Caco-2 (cell line): ENCODE measurements around the gene SPG21. TPM values are rescaled to one million over a fixed set of nuclear protein-coding genes. Genes with fewer than 3 reads are reported as not detected.

ENCODE experiments used
- BruUV-seq: library from RNA; stranded (reverse); fragments of 400-500 nt; replicated peaks from 2 replicates; lab custom pipeline; 2021; lab: Mats Ljungman, UMichigan
- CTCF ChIA-PET: fragments of 300-600 bp; sonication (Branson Sonifier 250); formaldehyde crosslinking; loops from one replicate; lab custom pipeline; 2022; ENCODE audit warnings: antibody characterized with exemption; lab: Charles Lee
- POLR2A ChIA-PET: fragments of 300-600 bp; sonication (Branson Sonifier 250); formaldehyde crosslinking; loops from one replicate; lab custom pipeline; 2022; ENCODE audit warnings: antibody characterized with exemption; lab: Charles Lee
- DNase-seq, 2 experiments: peaks; one replicate each; pipeline versions ENCODE4 v3.0.0 to v3.0.0-alpha.2; 2020 to 2022
- H3K27me3 ChIP-seq: replicated peaks from 2 replicates; pipeline ENCODE4 v1.6.0; 2011; ENCODE audit warnings: low read length; ENCODE audit not compliant: control insufficient read depth, insufficient read depth
- H3K36me3 ChIP-seq: 2 replicates; pipeline ENCODE4 v1.5.1; 2011; ENCODE audit warnings: low read length; ENCODE audit not compliant: control insufficient read depth, insufficient read depth
- H3K4me1 ChIP-seq: fragments of 250-450 bp; sonication (Bioruptor Pico); 2 replicates; pipeline ENCODE4 v1.5.1; 2020; ENCODE audit warnings: mild to moderate bottlenecking
- H3K4me3 ChIP-seq: 2 replicates; pipeline ENCODE4 v1.5.1; 2011; ENCODE audit warnings: low read depth, mild to moderate bottlenecking, control low read depth, low read length
- H3K9me3 ChIP-seq: fragments of 250-450 bp; sonication (Bioruptor Pico); 2 replicates; pipeline ENCODE4 v1.5.1; 2020; ENCODE audit warnings: mild to moderate bottlenecking, moderate library complexity
- H3K27ac Mint-ChIP-seq: one replicate; pipeline ENCODE4 v1.8.0; 2022; ENCODE audit warnings: mixed read lengths; ENCODE audit not compliant: unreplicated experiment
- H3K27me3 Mint-ChIP-seq: one replicate; pipeline ENCODE4 v1.8.0; 2022; ENCODE audit warnings: mixed read lengths; ENCODE audit not compliant: insufficient read depth, unreplicated experiment
- H3K36me3 Mint-ChIP-seq: one replicate; pipeline ENCODE4 v1.8.0; 2022; ENCODE audit warnings: mild to moderate bottlenecking, mixed read lengths; ENCODE audit not compliant: insufficient read depth, unreplicated experiment
- H3K4me1 Mint-ChIP-seq: one replicate; pipeline ENCODE4 v1.8.0; 2022; ENCODE audit warnings: low read depth, mixed read lengths; ENCODE audit not compliant: unreplicated experiment
- H3K4me3 Mint-ChIP-seq: one replicate; pipeline ENCODE4 v1.8.0; 2022; ENCODE audit warnings: mild to moderate bottlenecking, moderate library complexity, mixed read lengths; ENCODE audit not compliant: unreplicated experiment
- H3K9me3 Mint-ChIP-seq: one replicate; pipeline ENCODE4 v1.8.0; 2022; ENCODE audit warnings: mixed read lengths; ENCODE audit not compliant: unreplicated experiment
- CTCF ChIP-seq, 2 experiments: fragments of 200-600 bp in 1 of 2; IDR thresholded peaks; 1 replicate in 1 of 2; 2 replicates in 1 of 2; pipeline versions ENCODE4 v1.5.1 to v1.8.0; 2011 to 2022; ENCODE audit warnings: antibody characterized with exemption in 1 of 2, control low read depth in 1 of 2, inconsistent platforms in 1 of 2, low read depth in 1 of 2, low read length in 1 of 2, mild to moderate bottlenecking in 1 of 2, moderate library complexity in 1 of 2; ENCODE audit not compliant: insufficient read depth in 1 of 2, severe bottlenecking in 1 of 2, unreplicated experiment in 1 of 2
- intact Hi-C: fragments of 100-400 bp; cut with micrococcal nuclease; formaldehyde crosslinking; loops from one replicate; pipeline ENCODE4 v1.10.0; 2022; ENCODE audit not compliant: unreplicated experiment
- total RNA-seq: library from RNA; stranded (reverse); gene quantifications from 2 replicates; pipeline ENCODE4 v1.2.3, GENCODE V29; 2022

Gene SPG21
- total RNA-seq, 1 experiment from 2014 or later, result 72.9 TPM

DNA sequence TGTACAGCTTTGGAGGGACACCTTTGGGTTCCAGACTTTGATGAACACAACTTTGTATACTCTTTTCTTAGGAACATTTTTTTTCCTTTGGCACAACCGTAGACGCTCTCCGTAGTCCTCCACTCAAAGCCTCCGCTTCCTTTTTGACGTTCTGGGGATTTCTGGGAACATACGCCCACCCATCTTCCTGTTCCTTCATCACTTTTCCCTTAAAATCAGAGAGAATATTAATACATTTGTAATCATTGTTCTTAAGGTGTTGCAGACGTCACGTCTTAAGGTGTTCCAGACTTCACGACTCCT is 405 bp upstream of the SPG21 start:
- Mint-ChIP-seq H3K9me3 (no peaks in the 10 kb centered on the region), H3K36me3 (peaks cover 18% of the 10 kb centered on the region), H3K4me3 (peak overlapping the region; percentile 95), H3K4me1 (peaks cover 7% of the 10 kb centered on the region), H3K27ac (peak overlapping the region; percentile 82), H3K27me3 (no peaks in the 10 kb centered on the region)
- Histone ChIP-seq H3K9me3 (no peaks in the 10 kb centered on the region), H3K4me1 (peaks cover 18% of the 10 kb centered on the region), H3K4me3 (peak overlapping the region; percentile 88), H3K27me3 (no peaks in the 10 kb centered on the region), H3K36me3 (no peaks in the 10 kb centered on the region; the same call in 1 of the 2 replicates)
- TSS peak; percentile 97 for BruUV-seq
- no peak for TF ChIP-seq CTCF (IDR thresholded peaks at IDR 0.05; ENCODE audit: insufficient read depth in 1 of 2, low read depth in 1 of 2, low read length in 1 of 2, severe bottlenecking in 1 of 2, unreplicated experiment in 1 of 2)
- DNase-seq, result no peak
- ChIA-PET POLR2A (interaction anchor here (0.6 to 1.2 kb wide), 3 partner anchors 66 to 181 kb away, joined by 3 to 9 read pairs (median 3); no protein-coding TSS in a partner anchor), CTCF (interaction anchor here (0.6 to 0.7 kb wide), 2 partner anchors 19 to 442 kb away, joined by 3 read pairs; no protein-coding TSS in a partner anchor)
- intact Hi-C loops, result no loop called here

- H3K4me1 ChIP-seq, result peaks cover 22% of the 10 kb centered on the region
- H3K36me3 ChIP-seq, result peaks cover under 1% of the 10 kb centered on the region; the same call in 1 of the 2 replicates
- POLR2A ChIA-PET, result no interaction called here
- H3K27ac Mint-ChIP-seq, result no peak overlapping the region
- no peak for DNase-seq
- peaks cover 18% of the 10 kb centered on the region for H3K36me3 Mint-ChIP-seq
- no TSS peak for BruUV-seq
- H3K9me3 Mint-ChIP-seq, result no peaks in the 10 kb centered on the region
- CTCF ChIA-PET, result no interaction called here
- no peaks in the 10 kb centered on the region for H3K27me3 ChIP-seq
- no peaks in the 10 kb centered on the region for H3K27me3 Mint-ChIP-seq
- no peak for TF ChIP-seq CTCF (IDR thresholded peaks at IDR 0.05; ENCODE audit: insufficient read depth in 1 of 2, low read depth in 1 of 2, low read length in 1 of 2, severe bottlenecking in 1 of 2, unreplicated experiment in 1 of 2)
- intact Hi-C loops, result no loop called here
- peaks cover 7% of the 10 kb centered on the region for H3K4me1 Mint-ChIP-seq
- no peaks in the 10 kb centered on the region for H3K9me3 ChIP-seq
- H3K4me3 Mint-ChIP-seq, result no peak overlapping the region
- H3K4me3 ChIP-seq, result no peak overlapping the region
Observed at GRCh38 chr15:64987136-64987535, 2.6 kb downstream of the SPG21 start.

- CTCF ChIA-PET, result no interaction called here
- H3K4me1 ChIP-seq, result peaks cover 18% of the 10 kb centered on the region
- peaks cover 2% of the 10 kb centered on the region; the same call in 1 of the 2 replicates for H3K36me3 ChIP-seq
- intact Hi-C loops, result no loop called here
- Mint-ChIP-seq H3K4me3 (no peak overlapping the region), H3K27ac (no peak overlapping the region), H3K9me3 (no peaks in the 10 kb centered on the region), H3K36me3 (peaks cover 26% of the 10 kb centered on the region), H3K27me3 (no peaks in the 10 kb centered on the region), H3K4me1 (peaks cover 2% of the 10 kb centered on the region)
- DNase-seq, result no peak
- no TSS peak for BruUV-seq
- H3K9me3 ChIP-seq, result no peaks in the 10 kb centered on the region
- POLR2A ChIA-PET, result no interaction called here
- no peak for TF ChIP-seq CTCF (IDR thresholded peaks at IDR 0.05; ENCODE audit: insufficient read depth in 1 of 2, low read depth in 1 of 2, low read length in 1 of 2, severe bottlenecking in 1 of 2, unreplicated experiment in 1 of 2)
- no peaks in the 10 kb centered on the region for H3K27me3 ChIP-seq
- H3K4me3 ChIP-seq, result no peak overlapping the region
Observed at GRCh38 chr15:64985366-64986033, 4.2 kb downstream of the SPG21 start.
